Stimulated activated CD8-positive, alpha-beta memory T cell treated with anti-CD3 and anti-CD28 coated beads, Interleukin-2, amount 100 ng/mL, for 1 hour (primary cell): Measurements from ENCODE around the gene MARCHF3.
"Not testable (repeated sequence)": the region's sequence is repeated elsewhere in the genome, so short reads cannot be mapped to it uniquely, and the experiment has no call there.

Experiments
- DNase-seq, 2 donors: peaks; one replicate each; pipeline ENCODE4 v3.0.0-alpha.2; 2020; ENCODE audit warnings: low read depth in 2 of 2

Gene MARCHF3

DNA sequence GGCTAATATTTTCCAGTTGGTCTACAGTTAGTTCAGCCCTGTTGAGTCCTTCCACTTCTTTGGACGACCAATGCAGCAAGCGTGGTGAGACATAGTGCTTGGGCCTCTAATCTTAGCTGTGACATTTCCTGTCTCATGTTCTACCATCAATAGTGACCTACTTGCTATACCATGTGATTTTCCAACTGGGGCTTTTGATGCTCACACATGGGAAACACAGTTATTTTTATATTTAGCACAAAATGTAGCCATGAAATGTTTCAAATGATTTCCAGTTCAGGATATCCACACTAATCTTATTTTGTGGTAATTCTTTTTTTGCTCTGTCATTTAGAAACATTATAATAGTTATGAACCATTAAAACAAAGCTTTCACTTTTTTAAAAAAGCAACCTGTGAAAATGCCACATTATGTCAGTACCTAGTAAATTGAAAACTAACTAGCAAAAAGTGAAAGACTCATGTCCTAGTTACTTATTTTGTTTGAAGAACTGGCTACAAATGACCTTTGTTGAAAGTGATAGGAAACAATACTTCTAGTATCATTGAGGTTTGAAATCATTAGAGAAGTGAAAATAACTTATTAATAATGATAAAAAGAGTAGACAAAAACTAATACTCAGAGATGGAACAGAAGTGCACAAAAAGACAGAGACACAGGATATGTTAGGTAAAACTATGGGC lies 18.3 kb downstream of the MARCHF3 start:
- no peak for DNase-seq

- DNase-seq = no peak
Measured at GRCh38 chr5:127011153-127011552, 19.2 kb downstream of the MARCHF3 start.

- DNase-seq = no peak
Measured at GRCh38 chr5:127010362-127010761, 20.0 kb downstream of the MARCHF3 start.

DNA sequence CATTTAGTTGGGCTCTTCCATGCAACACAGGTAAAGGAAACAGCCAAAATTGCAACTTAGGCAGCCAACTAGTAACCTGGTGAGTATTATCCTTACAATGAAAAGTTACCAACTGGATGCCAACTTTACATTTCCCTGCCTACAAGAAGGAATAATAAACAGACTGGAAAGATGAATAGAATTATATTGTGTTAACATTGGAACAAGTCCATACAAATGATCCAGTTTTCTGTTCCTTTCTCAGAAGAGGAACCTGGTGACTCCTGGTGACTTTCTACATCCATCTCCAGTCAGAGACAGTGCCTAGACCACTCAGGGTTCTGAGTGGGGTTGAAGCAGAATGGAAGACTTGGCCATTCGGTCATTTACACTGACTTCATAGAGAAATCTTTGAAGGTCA lies 20.6 kb downstream of the MARCHF3 start:
- DNase-seq = no peak

GRCh38 chr5:127008300-127008975 lies 21.9 kb downstream of the MARCHF3 start:
- no peak for DNase-seq

DNA sequence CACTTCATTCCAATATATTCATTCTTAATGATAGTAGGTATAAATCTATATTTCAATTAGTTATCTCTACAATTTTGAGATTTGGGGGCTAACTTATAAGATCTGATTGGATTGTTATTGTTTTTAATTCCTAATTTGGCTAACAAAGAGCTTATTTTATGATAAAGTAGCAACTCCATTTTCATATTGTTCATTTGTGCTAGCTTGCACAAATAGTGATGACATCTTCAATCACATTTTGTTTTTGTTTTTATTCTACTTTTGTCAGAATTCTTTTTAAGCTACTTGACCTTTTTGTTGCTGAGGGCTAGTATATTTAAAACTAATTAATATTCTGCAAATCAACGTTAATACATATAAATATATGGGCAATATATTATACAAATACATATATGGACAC lies 22.8 kb downstream of the MARCHF3 start:
- DNase-seq = no peak

DNA sequence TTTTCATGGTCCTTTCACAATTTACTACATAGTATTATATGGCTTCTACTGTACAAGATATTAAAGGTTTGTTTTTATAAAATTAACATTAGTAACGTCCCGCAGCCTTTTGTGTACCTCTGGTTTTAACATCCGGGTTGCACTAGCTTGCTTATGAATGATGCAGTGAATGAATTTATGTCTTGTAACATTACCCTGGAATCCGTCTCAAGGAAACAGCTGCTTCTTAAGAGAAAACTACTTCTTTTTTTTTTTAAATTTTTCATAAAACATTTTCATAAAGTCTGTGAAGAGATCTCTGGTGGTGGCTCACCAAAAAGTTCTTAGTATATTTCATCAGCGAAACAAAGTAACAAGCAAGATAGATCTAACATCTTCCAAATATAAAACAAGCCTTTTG lies 23.6 kb downstream of the MARCHF3 start:
- no peak for DNase-seq

DNA sequence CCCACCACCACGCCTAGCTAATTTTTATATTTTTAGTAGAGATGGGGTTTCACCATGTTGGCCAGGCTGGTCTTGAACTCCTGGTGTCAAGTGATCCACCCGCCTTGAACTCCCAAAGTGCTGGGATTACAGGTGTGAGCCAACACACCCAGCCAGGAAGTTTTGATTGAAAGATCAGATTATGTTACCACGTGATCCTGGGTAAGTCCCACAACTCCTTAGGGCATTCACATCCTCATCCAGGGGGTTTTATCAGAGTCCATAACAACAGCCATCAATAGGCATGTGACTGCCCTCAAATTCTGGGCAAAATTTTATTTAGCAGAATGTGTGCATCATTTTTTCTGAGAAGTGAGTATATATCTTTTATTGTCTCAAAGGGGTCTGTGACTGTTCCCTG lies 25.1 kb downstream of the MARCHF3 start:
- not testable (repeated sequence) for DNase-seq

DNA sequence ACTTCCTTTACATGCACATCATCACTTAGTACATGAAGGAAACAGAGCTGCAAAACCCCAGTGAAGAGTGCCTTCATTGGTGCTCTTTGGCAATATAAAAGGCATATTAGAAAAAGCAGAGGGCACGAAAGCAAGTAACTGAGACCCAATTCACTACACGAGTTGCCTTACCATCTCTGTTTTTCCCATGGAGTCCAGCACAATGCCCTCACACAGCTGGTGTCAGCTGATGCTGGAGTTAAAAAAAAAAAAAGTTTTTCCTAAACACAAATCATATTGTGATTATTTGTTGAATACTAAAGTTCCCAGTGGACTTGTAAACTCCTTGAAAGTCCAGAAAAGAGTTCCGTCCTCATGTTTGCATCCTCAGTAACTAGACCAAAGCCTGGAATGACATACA lies 25.6 kb downstream of the MARCHF3 start:
- no peak for DNase-seq

GRCh38 chr5:127003798-127004495 lies 26.4 kb downstream of the MARCHF3 start:
- no peak for DNase-seq

DNA sequence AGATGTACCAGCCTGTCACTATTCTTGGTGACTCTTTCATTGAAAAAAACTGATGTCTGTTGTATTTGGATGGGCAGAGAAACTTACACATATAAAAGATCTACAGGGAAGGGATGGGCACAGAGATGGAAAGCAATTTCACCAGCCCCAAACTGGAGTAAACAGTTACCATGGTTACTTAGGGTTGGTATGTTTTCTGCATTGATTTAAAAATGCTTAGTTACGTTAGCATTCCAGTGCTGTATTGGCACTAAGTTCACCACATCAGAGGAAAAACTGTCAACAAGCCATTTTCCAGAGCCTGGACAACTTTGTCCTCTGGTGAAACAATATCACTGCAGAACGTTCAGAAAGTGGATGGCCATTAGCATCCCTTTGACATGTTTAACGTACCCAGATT lies 28.0 kb downstream of the MARCHF3 start:
- DNase-seq = no peak

DNA sequence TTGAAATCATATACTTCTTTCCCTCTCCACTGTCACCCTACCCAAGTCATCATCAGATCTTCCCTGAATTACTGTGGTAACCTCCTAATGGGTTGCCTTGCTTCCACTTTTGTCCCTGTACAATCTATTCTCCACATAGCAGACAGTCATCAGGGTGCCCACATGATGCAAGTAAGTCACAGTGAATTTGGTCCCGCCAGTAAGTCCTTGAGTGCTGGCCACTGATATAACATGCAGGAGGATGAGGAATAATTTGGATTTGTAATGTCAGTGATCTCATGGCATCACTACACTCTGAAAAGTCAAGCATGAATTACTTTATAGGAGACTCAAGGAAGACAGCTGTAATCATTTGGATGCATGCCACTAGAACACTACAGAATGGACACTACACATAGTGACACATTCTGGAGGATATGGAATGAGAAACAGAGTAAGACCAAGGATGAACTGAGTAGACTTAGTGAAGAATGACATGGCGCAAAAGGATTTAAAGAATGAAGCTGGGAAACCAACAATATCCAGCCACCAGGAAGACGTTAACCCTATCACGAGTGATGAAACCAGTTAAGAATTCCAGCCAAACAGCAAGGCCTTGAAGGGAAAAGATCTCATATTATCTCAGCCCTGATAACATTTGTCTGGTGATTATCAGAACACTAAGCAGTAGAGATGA lies 28.6 kb downstream of the MARCHF3 start:
- no peak for DNase-seq

GRCh38 chr5:126998895-126999570 lies 31.3 kb downstream of the MARCHF3 start:
- no peak for DNase-seq

- DNase-seq = no peak
Measured at GRCh38 chr5:126998201-126998631, 32.1 kb downstream of the MARCHF3 start.

GRCh38 chr5:126995689-126996088 lies 34.7 kb downstream of the MARCHF3 start:
- no peak for DNase-seq

GRCh38 chr5:126995039-126995438 lies 35.3 kb downstream of the MARCHF3 start:
- DNase-seq = no peak

- DNase-seq = no peak
Measured at GRCh38 chr5:126994485-126994884, 35.9 kb downstream of the MARCHF3 start.

- DNase-seq = no peak
Measured at GRCh38 chr5:126988021-126988569, 42.3 kb downstream of the MARCHF3 start.

DNA sequence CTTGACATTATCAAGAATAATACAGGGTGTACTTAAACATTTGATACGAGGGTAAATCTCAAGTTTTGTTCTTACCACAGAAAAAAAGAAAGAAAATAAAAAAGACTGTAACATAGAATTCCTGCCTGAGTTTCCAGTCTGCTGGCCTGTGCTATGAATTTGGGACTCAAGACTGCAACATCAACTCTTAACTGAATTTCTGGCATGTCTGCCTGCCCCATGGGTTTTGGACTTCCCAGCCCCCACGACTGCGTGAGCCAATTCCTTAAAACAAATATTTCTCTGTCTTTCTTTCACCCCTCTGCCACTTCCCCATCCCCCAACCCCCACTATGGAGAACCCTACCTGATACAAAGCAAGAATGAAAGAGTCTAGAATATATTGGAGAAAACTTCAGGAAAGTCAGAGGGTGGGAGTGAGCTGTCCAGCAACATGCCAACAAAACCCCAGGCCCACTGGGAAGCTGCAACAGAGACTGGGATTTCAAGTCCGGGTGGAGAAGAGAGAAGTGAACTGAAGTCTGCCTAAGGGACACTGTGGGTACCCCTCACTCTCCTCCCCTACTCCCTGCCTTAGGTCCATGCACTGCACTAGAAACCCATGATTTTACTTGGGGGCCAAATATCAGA lies 43.0 kb downstream of the MARCHF3 start:
- no peak for DNase-seq

DNA sequence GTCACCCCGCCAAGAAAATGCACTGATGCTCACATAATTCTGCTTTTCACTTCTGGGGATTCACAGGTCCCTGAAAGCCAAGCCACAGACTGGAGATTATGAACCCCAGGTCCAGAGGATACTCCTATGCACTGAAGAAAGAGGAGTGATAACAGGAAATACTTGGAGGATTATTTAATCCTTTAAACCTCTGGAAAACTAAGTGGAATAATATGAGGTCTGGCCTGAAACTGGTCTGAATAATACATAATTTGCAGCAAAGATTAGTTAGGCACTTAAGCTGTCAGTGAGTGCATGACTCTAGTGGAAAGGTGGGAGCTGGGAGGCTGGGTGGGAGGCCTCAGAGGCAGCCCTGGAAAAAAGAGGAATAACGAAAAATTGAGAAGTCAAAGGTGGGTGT lies 45.7 kb downstream of the MARCHF3 start:
- DNase-seq = no peak

- DNase-seq = no peak
Measured at GRCh38 chr5:126983874-126984266, 46.5 kb downstream of the MARCHF3 start.
